HG02571 (cell line): ENCODE measurements around the gene CNTNAP2.
"Not testable (repeated sequence)": the region's sequence is repeated elsewhere in the genome, so short reads cannot be mapped to it uniquely, and the experiment has no call there.

ENCODE experiments used
- ATAC-seq: cut with Tn5 transposase; IDR thresholded peaks from one replicate; pipeline ENCODE4 v1.9.1; 2021; ENCODE audit warnings: mild to moderate bottlenecking, moderate library complexity; ENCODE audit not compliant: unreplicated experiment

The CNTNAP2 gene

GRCh38 chr7:148395352-148395811 is 2278.8 kb downstream of the CNTNAP2 start:
- no peak for ATAC-seq

DNA sequence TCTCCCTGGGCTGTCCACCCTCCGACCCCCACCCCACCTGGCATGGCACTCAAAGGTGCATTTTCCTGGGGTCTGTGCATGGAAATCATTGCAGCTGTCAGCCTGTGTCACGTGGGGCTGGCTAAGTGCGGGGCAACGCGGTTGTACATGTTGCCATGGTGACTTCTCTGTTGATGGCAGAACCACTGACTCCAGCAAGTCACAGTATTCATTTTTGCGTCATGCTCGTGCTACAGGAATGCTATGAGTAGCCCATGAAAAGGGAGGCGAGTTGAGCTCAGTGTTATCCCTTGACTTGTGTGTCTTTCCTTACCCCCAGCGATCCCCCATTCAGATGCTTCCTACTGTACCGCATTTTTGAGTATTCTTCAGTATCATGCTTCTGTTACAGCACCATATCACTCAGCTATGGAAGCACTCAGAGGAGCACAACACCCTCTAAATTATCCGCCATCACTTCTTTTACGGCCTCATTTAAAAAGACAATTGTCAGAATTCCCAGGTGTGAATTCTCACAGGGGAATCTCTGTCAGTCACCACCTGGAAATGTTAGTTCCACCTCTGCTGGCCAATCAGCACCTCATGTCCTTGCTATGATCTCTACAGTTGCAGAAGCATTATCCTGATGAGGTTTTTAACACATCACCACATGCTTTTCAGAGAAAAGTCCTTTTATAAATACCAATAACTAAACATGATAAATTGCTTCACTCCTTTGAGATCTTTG is 2279.6 kb downstream of the CNTNAP2 start:
- ATAC-seq, result no peak

GRCh38 chr7:148397056-148397455 is 2280.5 kb downstream of the CNTNAP2 start:
- ATAC-seq, result no peak

GRCh38 chr7:148397551-148397950 is 2280.9 kb downstream of the CNTNAP2 start:
- ATAC-seq, result no peak

DNA sequence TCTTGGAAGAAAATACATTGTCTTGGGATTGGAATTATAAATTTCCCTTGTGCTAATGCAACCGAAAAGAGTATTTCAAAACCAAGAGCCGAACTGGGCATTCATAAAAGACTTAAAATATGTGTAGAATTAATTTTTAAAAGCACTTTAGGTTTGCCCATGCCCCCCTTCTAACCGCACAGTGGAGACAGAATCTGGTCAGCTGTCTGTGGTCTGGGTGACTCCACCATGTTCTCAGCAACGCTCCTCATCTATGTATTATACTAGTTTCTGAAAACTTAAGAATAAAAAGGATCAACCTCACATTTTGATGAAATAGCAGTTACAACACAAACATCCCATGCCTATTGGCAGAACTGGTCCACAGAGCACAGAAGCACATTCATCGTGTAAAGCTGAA is 2281.4 kb downstream of the CNTNAP2 start:
- ATAC-seq, result no peak

GRCh38 chr7:148398844-148399365 is 2282.3 kb downstream of the CNTNAP2 start:
- ATAC-seq, result peak; percentile 86

DNA sequence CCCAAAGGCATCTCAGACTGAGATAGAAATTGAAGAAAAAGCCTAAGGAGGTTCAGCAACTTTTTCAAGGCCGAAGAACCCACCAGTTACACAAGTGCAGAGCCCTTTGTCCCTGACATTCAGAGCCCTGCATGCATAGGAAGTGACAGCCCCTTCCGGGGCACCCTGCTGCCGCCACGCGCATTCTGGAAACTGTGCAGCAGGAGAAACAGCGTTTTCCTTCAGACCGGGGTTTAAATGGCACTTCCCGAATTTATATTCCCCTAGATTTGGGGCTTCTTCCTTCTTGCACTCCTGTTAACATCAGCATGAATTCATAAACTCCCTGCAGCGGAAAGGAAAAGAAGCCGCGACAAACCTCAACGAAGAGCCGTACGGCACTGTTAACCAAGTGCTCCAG is 2283.5 kb downstream of the CNTNAP2 start:
- no peak for ATAC-seq

GRCh38 chr7:148402159-148402558 is 2285.6 kb downstream of the CNTNAP2 start:
- ATAC-seq, result no peak

DNA sequence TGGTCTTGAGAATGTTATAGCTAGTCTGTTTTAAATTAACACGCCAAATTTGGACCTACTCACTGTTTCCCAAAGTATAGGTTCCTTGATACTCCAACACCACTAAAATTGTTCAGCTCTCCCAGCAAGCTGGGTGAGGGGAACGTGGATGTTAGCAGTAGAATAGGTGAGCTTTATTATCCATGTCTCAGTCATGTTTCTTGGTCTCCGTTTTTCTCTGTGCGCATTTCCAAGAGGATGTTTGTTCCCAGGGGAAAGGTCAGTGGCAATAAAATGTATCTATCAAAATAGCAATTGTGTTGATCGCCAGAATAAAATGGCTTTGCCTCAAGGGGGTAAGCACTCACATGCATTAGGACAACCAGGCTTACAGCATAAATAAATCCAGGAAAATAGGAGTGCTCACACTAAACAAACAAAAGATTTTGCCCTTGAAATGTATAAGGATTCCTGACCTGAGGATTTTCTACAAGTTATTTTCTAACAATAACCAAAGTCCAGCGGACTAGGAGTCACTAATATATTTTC is 2286.9 kb downstream of the CNTNAP2 start:
- no peak for ATAC-seq

DNA sequence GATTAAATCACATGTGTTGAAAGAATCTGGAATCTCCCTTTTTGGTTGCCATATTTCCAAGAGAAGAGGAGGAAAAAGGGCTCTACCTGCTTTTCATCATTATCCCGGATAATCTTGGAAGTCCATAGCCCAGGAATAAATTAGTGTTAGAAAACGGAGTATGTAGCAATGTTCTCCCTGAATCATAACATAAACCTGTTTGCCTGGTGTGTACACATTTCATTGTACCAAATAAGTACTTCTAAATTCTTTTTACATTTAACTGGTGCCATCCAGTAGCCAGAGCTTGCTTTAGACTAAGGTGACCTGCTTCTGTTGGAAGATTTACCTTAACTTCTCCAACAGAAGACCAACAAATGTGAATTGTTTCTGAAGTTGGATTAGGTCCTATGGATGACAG is 2291.7 kb downstream of the CNTNAP2 start:
- ATAC-seq, result no peak

DNA sequence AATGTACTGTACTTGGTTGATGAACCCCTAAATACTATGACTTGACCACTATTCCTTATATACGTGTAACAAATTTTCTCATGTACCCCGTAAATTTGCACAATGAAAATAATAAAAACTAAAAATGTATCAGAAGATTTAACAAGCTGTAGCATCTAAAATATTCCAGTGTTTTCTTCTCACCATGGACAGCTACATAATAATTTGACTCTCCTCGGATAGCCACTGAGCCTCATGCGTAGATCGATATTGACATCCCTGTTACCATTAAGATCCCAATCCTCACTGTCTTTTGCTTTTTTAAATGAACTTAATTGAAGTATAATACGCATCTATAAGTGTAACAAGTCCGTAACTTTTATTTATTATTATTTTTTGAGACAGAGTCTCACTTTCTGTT is 2294.3 kb downstream of the CNTNAP2 start:
- ATAC-seq, result no peak

- ATAC-seq, result no peak
These were observed 2296.1 kb downstream of the CNTNAP2 start for GRCh38 chr7:148412691-148413090.

DNA sequence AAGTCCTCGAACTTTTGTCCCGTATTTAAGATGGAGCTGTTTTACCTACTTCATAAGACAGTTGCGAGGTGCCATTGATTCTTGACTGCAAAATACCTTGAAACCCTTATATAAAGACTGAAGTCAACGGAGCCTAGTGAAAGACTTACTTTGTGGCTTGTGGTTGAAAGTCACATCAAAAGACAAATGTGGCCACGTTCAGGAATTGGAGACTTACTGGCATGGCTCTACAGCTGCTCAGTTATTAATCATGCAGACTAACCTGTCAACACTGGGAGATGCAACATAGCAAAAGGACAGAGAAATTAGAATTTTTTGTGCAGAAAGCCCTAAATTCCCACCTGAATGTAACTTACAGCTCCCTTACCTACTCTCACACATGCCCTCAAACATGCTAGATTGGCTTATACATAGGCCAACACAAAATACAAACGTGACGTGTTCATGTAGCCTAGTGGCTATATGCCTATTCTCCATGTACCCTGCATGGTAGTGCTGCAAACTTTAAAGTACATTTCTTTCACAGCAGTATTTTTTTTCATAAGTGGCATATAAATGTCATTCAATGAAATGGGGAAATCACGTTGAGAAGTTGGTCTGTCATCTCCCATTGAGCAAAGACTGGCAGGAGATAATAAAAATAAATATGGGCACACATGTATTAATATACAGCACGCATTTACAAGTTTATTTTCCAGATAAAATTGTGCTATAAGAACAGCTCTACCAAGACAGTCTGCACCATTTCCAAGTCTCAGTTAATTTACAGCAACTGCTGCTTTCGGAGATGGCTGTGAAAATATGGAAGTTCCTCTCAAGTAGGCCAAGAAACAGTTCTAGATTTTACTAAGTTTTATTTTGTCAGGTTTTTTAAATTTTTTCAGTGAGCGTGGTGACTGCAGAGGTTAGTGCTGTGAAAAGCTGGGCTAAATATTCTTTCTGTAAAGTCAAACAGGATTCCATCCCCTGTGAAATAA is 2303.5 kb downstream of the CNTNAP2 start:
- ATAC-seq, result peak; percentile 71

DNA sequence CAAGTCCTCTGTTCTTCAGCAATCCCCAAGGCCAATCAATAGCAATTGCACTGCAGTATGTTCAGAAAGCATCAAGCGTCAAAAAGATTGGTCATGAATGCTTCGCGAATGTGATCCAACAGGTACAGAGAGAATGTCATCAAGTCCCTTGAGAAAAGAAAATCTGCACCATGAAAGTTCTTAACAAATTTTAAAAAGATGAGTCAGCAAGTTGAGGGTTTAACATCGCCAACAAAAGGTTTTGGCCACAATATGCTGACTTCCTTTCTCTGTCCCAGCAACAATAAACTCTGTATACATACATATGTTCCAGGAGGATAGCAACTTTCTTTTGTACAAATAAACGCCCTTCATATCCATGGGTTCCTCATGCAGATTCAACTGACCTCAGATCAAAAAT is 2305.4 kb downstream of the CNTNAP2 start:
- no peak for ATAC-seq

DNA sequence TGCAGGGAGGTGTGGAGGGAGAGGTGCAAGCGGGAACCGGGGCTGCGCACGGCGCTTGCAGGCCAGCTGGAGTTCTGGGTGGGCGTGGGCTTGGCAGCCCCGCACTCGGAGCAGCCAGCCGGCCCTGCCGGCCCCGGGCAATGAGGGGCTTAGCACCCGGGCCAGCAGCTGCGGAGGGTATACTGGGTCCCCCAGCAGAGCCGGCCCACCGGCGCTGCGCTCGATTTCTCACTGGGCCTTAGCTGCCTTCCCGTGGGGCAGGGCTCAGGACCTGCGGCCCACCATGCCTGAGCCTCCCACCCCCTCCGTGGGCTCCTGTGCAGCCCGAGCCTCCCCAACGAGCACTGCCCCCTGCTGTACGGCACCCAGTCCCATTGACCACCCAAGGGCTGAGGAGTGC is 2309.8 kb downstream of the CNTNAP2 start:
- not testable (repeated sequence) for ATAC-seq

DNA sequence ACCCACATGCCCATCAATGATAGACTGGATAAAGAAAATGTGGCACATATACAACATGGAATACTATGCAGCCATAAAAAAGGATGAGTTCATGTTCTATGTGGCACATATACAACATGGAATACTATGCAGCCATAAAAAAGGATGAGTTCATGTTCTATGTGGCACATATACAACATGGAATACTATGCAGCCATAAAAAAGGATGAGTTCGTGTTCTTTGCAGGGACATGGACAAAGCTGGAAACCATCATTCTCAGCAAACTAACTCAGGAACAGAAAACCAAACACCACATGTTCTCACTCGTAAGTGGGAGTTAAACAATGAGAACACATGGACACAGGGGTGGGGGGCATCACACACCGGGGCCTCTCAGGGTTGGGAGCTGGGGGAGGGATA is 2314.1 kb downstream of the CNTNAP2 start:
- ATAC-seq, result not testable (repeated sequence)

DNA sequence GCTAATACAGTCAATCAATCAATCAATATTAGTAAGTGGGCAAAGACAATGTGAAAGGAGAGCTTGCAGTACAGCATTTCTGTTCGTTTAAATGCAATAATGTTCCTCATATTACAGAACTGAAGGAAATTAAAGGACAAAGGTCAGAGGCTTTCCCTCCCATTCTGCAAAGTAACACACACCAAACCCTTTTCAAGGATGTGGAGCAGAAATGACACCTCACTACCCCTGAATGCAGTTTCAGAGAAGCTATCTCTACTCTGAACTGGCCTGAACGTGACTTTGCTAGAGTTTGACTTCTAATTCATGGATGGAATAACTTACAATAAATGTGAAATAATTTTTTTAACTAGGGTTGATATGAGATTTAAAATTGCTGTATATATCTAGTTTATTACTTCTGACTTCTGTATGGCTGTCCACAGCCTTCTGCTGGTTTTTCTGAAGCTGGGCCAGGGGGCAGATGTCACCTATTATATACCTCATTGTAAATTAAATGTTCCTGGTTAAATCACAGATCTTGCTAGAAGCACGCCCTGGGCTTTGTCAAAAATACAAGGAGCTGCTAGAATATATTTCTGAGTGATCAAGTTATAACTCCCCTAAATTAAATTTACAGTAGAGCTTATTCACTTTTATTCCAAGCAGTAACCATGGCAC is 2317.1 kb downstream of the CNTNAP2 start:
- no peak for ATAC-seq

DNA sequence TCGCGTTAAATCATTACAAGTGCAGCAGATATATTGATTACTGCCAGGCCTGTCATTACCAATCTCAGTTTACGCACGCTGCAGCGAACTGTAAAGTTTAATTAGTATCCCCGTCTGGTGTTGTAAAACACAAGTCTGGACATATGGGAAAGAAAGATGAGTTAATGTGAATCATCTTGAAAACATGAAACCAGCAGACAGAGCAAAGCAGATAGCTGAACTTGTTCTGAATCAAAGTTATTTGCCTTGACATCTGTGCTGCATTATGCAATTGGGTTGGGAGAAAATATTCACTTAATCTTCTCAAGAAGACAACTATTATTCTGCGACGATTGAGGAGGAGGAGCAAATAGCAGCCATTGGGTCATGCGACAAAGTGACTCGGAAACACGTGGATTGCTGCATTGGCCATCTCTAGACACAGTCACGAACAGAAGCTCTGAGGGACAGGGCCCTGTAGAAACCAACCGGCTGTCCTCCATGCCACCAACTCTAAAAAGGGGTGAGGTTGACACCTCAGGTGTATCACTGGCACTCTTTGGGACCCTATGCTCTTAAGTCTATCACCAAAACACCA is 2317.7 kb downstream of the CNTNAP2 start:
- ATAC-seq, result no peak

DNA sequence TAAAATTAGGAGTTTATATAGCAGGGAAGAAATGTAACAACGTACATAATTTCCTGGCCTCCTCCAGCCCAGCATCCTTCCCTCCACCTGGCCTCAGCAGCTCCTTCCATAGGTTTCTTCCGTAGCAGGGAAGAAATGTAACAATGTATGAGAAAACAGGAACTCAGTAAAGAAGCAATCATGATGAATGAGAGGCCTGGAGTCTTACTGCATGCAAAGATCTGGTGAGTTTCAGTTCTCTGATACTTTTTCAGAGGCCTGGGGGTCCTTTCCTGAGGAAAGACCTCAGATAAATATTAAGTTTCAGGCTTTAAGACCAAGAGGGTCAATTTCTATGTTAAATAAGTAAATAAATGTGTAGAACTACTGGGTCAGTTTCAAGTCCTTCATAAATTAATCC is 2318.3 kb downstream of the CNTNAP2 start:
- ATAC-seq, result no peak

DNA sequence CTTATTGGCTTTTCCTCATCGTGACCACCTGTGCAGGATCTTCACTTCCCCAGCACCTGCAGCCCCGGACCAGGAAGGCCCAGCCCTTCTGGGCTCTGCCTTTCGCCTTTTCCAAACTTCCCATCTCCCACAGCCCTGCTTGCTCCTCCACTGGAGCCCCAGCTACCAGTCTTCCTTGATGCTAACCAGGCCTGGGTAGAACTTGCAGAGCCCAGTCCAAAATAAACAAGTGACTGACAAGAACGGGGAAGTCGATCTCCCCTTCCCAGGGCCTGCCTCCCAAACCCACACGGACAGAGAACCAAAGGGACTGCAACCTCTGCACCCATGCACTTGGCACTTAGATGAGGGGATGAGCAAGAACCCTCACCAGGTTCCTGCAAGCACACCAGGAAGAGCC is 2319.1 kb downstream of the CNTNAP2 start:
- ATAC-seq, result no peak

DNA sequence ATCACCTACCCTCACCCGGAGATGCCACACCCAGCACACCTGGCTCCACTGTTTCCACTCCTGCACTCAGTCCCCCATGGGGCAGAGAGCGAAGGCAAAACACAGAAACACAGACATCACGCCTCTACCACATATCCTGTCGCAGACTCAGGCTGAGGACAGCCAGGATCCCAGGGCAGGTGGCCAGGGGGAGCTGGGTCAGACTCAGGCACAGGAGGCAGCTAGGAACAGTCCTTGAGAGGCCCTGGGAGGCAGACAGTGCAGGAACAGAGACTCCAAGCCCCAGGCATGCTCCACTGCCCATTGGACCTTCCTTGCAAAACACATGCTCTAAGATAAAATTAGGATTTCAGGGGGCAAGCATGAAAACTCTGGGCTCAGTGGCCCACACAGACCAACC is 2319.5 kb downstream of the CNTNAP2 start:
- no peak for ATAC-seq
